ENCODE results near the gene ZBTB44.

Gene ZBTB44

GRCh38 chr11:130177782-130178181 lies 136.9 kb downstream of the ZBTB44 start:
- in situ Hi-C loops (cut with MboI; ENCODE audit: low sequenced_read_pairs, unreplicated experiment), result no loop called here
- DNase-seq (ENCODE audit: low spot score), result no peak
- no peak for TF ChIP-seq CTCF (IDR thresholded peaks at IDR 0.05; ENCODE audit: borderline replicate concordance, control extremely low read depth, extremely low read depth, insufficient read depth, missing control alignments)

Data from GM13976 (cell line).